Smooth muscle cell (in vitro differentiated cells): ENCODE data around the gene FAM53B. TPM values are rescaled to one million over a fixed set of nuclear protein-coding genes. Genes with fewer than 3 reads are reported as not detected.

Experiments used
- DNase-seq: peaks from one replicate; lab custom pipeline; 2025; ENCODE audit not compliant: unreplicated experiment; lab: John Stamatoyannopoulos, UW
- H2AFZ ChIP-seq: fragments of 200-600 bp; sonication (generic); 2 replicates; pipeline ENCODE4 v1.6.0; 2016; ENCODE audit warnings: antibody characterized with exemption, low read depth, mild to moderate bottlenecking
- H3F3A ChIP-seq: fragments of 200-600 bp; sonication (generic); 2 replicates; pipeline ENCODE4 v1.6.0; 2017; ENCODE audit warnings: antibody characterized with exemption, low read depth
- H3K27ac ChIP-seq: fragments of 200-600 bp; sonication (generic); 2 replicates; pipeline ENCODE4 v1.5.1; 2016; ENCODE audit warnings: low read depth, mild to moderate bottlenecking
- H3K27me3 ChIP-seq: fragments of 200-600 bp; sonication (generic); 2 replicates; pipeline ENCODE4 v1.6.1; 2016; ENCODE audit warnings: low read depth, mild to moderate bottlenecking
- H3K36me3 ChIP-seq: fragments of 200-600 bp; sonication (generic); 2 replicates; pipeline ENCODE4 v1.5.1; 2016; ENCODE audit warnings: low read depth
- H3K4me1 ChIP-seq: fragments of 200-600 bp; sonication (generic); 2 replicates; pipeline ENCODE4 v1.5.1; 2016; ENCODE audit warnings: low read depth
- H3K4me2 ChIP-seq: fragments of 200-600 bp; sonication (generic); 2 replicates; pipeline ENCODE4 v1.6.0; 2016; ENCODE audit warnings: mild to moderate bottlenecking
- H3K4me3 ChIP-seq: fragments of 200-600 bp; sonication (generic); 2 replicates; pipeline ENCODE4 v1.5.1; 2016; ENCODE audit warnings: mild to moderate bottlenecking
- H3K79me2 ChIP-seq: fragments of 200-600 bp; sonication (generic); 2 replicates; pipeline ENCODE4 v1.6.0; 2016; ENCODE audit warnings: low read depth, mild to moderate bottlenecking
- H3K9ac ChIP-seq: fragments of 200-600 bp; sonication (generic); 2 replicates; pipeline ENCODE4 v1.6.0; 2016; ENCODE audit warnings: low read depth
- H3K9me3 ChIP-seq: fragments of 200-600 bp; sonication (generic); replicated peaks from 2 replicates; pipeline ENCODE4 v1.5.1; 2016; ENCODE audit warnings: low read depth
- H4K20me1 ChIP-seq: fragments of 200-600 bp; sonication (generic); 2 replicates; pipeline ENCODE4 v1.6.0; 2016; ENCODE audit warnings: low read depth
- WGBS: methylation state at CpG from one replicate; pipeline ENCODE4 v1.1.7; 2016; ENCODE audit warnings: low lambda C conversion rate; 5-methylcytosine and 5-hydroxymethylcytosine counted together
- polyA plus RNA-seq: library from polyadenylated mRNA; unstranded; fragments of >200 nt; fragmentation: Nextera tagmentation; extraction: Ambion mirVana; gene quantifications from 2 replicates; pipeline ENCODE4 v1.2.1, GENCODE V29; 2016
- total RNA-seq: library from RNA; depleted of rRNA; stranded (reverse); fragments of >200 nt; gene quantifications from 2 replicates; pipeline ENCODE4 v1.2.3, GENCODE V29; 2014
- TF ChIP-seq, protein P1 (sequence below): fragments of 200-600 bp; sonication (generic); IDR thresholded peaks from 2 replicates; pipeline ENCODE4 v1.5.1; 2017; ENCODE audit warnings: borderline replicate concordance, mild to moderate bottlenecking, antibody characterized with exemption; ENCODE audit not compliant: insufficient read depth, poor library complexity, severe bottlenecking

The FAM53B gene
- total and polyA plus RNA-seq, 2 experiments from 2014 or later = 5.5 to 6.2 TPM

DNA sequence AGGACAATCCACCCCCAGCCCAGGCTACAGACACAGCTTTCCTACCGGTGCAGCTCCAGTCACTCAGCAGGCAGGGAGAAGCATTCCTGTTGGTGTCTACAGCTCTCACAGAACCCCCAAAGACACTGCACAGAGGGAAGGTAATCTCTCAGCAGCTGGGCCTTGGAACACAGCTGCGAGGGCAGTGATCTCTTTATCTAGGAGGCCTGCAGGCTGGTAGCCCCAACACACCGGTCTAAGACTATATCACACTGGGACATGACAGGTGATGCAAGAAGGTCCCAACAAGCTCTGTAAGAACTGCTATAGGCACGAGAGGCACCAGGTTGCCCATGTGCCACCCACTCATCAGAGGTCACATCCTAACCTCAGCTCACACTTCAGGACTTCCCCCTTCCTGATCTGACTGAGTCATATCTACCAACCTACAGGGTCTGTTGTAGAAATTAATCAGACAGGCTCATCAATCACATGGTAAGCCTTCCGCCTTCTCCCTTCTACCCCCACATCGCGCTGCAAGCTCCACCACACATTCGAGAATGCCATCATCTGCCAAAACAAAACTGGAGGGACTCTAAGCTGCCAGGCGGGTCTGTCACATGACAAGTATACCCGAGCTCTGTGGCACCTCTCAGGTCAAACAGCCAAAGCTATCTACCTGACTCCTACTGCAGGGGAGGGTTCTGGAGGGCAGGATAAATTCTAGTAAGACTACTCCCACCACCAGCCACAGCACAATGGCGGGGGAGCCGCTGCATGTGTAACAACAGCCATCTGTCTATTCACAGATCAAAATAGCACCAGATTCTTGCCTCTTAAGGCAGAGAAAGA, 26.1 kb downstream of the FAM53B start:
- WGBS = 81% methylated on average over 12 of the region's 12 CpGs

DNA sequence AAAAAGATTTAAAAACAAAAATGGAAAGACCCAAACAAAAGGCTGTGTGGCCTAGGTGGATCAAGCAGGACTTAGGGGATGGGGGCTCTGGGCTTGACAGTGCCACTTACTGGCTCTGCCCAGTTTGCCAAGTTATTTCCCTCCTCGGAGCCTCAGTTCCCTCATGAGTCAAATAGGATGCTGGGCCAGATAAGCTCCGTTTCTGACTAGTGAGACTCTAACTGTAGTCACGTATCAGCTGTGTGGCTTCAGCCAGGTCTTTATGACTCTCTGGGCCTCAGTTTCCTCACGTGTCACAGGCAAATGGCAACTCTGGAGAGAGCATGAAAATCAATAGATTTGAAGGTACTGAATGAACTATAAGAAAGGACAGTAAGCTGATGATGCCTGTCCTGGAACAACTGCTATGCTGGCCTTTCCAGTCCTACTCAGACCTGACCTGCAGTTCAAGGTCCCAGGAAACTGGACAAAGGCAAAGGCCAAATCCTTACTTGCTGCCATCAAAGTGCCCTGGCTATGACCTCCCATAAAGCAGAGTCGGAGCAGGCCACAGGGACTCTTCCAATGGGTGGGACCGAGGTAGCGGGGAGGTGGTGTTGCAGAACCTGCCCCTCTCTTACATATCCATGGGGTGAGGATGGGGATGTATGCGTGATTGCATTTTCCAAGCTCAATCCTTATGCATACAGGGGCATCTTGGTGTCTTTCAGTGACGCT, 27.0 kb downstream of the FAM53B start:
- H3K9ac ChIP-seq = no peak overlapping the region
- H3K79me2 ChIP-seq = no peaks in the 10 kb centered on the region
- no peak overlapping the region for H3K27ac ChIP-seq
- H3F3A ChIP-seq = peaks cover 4% of the 10 kb centered on the region
- TF ChIP-seq, protein P1, sequence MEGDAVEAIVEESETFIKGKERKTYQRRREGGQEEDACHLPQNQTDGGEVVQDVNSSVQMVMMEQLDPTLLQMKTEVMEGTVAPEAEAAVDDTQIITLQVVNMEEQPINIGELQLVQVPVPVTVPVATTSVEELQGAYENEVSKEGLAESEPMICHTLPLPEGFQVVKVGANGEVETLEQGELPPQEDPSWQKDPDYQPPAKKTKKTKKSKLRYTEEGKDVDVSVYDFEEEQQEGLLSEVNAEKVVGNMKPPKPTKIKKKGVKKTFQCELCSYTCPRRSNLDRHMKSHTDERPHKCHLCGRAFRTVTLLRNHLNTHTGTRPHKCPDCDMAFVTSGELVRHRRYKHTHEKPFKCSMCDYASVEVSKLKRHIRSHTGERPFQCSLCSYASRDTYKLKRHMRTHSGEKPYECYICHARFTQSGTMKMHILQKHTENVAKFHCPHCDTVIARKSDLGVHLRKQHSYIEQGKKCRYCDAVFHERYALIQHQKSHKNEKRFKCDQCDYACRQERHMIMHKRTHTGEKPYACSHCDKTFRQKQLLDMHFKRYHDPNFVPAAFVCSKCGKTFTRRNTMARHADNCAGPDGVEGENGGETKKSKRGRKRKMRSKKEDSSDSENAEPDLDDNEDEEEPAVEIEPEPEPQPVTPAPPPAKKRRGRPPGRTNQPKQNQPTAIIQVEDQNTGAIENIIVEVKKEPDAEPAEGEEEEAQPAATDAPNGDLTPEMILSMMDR = no peak
- peaks cover 90% of the 10 kb centered on the region for H4K20me1 ChIP-seq
- no peak for DNase-seq
- WGBS = 95% methylated on average over 9 of the region's 9 CpGs
- H3K27me3 ChIP-seq = no peaks in the 10 kb centered on the region
- H3K4me1 ChIP-seq = no peaks in the 10 kb centered on the region
- no peak overlapping the region for H3K4me2 ChIP-seq
- H3K36me3 ChIP-seq = no peaks in the 10 kb centered on the region
- no peak overlapping the region for H2AFZ ChIP-seq
- H3K9me3 ChIP-seq = no peaks in the 10 kb centered on the region
- H3K4me3 ChIP-seq = no peak overlapping the region

More for the DNA sequence above, 26.1 kb downstream of the FAM53B start:
- Histone ChIP-seq H3K27me3 (no peaks in the 10 kb centered on the region), H3K4me1 (no peaks in the 10 kb centered on the region), H3K4me2 (no peak overlapping the region), H3K27ac (no peak overlapping the region), H3K4me3 (no peak overlapping the region), H3K9me3 (no peaks in the 10 kb centered on the region), H2AFZ (no peak overlapping the region), H3K9ac (no peak overlapping the region), H3K36me3 (no peaks in the 10 kb centered on the region), H3K79me2 (no peaks in the 10 kb centered on the region), H3F3A (peaks cover 4% of the 10 kb centered on the region), H4K20me1 (peaks cover 86% of the 10 kb centered on the region)
- DNase-seq = no peak
- TF ChIP-seq, protein P1 = no peak

DNA sequence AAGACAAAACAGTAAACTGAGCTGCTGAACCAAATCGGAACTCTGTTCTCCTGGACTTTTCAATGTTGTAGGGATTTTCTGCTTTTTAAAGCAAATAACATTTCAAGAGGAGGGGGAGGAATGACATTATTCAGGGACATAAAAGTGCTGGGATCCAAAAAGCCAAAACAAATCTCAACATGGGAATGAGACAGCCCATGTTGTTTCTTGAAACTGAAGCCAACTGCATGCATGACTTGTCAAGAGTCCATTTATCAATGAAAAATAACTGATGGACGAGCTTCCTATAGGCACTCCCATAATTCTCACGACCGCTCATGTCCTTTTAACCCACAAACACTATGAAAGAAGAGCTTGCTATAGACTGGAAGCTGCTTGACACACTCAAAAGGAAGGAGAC, 27.8 kb downstream of the FAM53B start:
- Histone ChIP-seq H3K4me2 (no peak overlapping the region), H3K4me3 (no peak overlapping the region), H4K20me1 (peaks cover 93% of the 10 kb centered on the region), H3K9me3 (no peaks in the 10 kb centered on the region), H3K27me3 (no peaks in the 10 kb centered on the region), H3K36me3 (no peaks in the 10 kb centered on the region), H2AFZ (no peak overlapping the region), H3F3A (peaks cover 4% of the 10 kb centered on the region), H3K79me2 (no peaks in the 10 kb centered on the region), H3K27ac (no peak overlapping the region), H3K9ac (no peak overlapping the region), H3K4me1 (no peaks in the 10 kb centered on the region)
- WGBS = 94% methylated on average over 4 of the region's 4 CpGs
- no peak for DNase-seq
- TF ChIP-seq, protein P1 = no peak
